Non-pigmented ciliary epithelial cell (primary cell): Measurements from ENCODE around the gene CTNNA2.

Experiments
- DNase-seq: peaks from one replicate; pipeline ENCODE4 v3.0.0-alpha.2; 2010; ENCODE audit warnings: low read depth

The CTNNA2 gene

GRCh38 chr2:80330527-80331450 is 817.9 kb downstream of the CTNNA2 start:
- no peak for DNase-seq

GRCh38 chr2:80333886-80334285 is 821.0 kb downstream of the CTNNA2 start:
- DNase-seq = no peak

- DNase-seq = no peak
Measured at GRCh38 chr2:80335411-80335810, 822.6 kb downstream of the CTNNA2 start.

DNA sequence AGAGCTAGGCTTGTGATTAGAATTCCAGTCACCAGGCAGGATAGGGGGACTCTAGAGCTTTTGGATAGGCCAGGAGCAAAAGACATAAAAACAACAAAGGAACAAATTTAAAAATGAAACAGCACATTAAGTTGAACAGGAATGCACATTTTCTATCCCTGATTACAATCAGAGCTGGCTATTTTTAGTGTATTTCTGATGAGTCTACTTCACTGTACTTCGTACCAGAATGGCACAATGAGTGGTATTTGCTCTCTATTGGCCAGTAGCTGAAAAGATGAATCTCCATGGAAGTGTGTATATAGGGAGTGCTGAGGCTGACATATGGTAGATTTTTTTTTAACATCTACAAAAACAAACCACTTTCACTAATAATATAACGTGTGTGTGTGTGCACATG is 825.9 kb downstream of the CTNNA2 start:
- DNase-seq = no peak

- DNase-seq = no peak
Measured at GRCh38 chr2:80340022-80340421, 827.2 kb downstream of the CTNNA2 start.

GRCh38 chr2:80348078-80348477 is 835.2 kb downstream of the CTNNA2 start:
- no peak for DNase-seq

DNA sequence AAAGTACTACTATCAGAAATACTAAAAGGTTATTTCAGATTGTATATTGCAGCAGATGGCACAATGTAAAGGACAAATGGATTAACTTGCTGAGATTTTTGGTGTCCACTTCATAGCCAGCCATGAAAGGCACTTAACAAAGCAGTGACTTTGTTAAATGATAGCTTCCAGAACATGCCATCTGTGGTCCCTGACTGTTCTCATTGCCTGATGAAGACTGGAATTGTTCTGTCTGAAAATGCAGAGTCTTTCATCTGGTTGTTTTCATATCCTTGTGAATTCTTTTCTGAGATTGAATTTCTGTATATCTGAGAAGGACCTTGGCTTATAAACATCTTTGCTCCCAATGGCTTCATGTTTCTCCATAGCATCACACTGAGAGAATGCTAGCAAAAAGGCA is 836.1 kb downstream of the CTNNA2 start:
- no peak for DNase-seq

DNA sequence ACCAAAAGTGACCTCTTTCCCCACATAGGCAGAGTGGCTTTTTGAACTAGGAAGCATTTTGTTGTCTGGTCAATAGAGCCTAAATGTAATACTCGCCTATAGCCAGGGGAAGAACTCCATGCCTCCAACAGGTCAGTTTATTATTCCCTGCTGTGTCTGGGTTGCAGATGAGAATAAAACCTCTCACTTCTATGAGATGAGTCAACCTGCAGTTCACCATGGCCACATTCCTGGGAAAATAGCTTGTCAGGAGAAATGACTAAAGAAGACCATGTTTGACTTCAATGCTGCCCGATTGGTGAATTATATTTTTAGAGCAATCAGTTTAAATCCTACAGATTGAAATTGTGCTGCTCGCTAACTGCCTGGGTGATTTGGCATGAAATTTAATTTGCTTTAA is 838.4 kb downstream of the CTNNA2 start:
- DNase-seq = no peak

DNA sequence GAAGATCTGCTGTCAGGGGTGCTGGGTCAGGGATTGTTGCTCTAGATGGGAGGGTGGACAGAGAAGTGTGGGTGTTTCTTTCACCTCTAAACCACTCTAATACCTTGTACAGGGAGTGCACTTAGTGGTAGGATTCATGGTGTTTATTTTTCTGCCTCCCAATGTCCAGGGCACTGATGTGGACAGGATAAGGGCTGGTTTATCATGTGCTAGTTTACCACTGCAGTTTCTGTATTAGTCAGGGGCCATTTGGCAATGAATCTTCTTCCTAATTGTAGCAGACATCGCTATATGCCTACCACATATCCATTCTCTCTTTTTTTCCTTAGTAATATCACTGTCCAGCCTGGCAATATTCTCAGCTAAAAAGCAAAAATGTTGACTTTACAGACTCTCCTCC is 842.0 kb downstream of the CTNNA2 start:
- no peak for DNase-seq

DNA sequence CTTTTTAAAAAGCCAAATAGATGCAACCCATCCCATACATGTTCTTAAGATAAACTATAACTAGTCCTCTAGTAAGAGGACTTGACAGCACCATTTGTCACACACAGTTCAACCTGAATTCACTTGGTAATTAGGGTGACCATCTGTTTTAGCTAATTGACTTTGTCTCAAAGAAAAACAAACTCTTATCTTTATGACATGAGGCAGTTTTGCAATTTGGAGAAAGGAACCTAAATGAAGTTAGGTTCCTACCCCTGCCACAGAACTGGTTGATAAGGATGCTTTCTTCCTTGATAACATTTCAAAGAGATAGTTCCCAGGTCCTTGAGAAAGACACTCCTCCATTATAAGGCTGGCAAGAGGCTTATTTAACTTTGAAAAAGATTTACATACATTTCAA is 849.1 kb downstream of the CTNNA2 start:
- DNase-seq = no peak

DNA sequence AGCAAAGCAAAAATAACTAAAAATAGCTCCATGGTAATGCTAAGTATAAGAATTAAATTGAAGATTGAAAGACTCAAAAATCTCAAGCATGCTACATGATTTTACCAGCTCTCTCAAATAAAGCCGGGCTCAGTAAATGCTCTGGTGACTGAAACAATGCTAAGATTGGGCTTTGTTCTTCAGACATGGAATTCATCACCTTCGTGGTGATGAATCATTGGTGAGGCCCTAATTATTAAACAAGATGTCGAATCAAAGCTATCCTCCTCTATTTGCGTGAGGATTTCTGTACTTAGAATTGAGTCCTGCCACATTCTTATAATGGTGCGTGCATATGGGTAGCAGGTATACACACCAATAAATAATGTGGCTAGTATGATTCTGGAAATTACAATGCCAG is 850.5 kb downstream of the CTNNA2 start:
- no peak for DNase-seq

- no peak for DNase-seq
Measured at GRCh38 chr2:80363791-80364349, 851.0 kb downstream of the CTNNA2 start.

GRCh38 chr2:80364524-80365212 is 851.8 kb downstream of the CTNNA2 start:
- DNase-seq = no peak

- DNase-seq = no peak
Measured at GRCh38 chr2:80365762-80366161, 852.9 kb downstream of the CTNNA2 start.

GRCh38 chr2:80370375-80371009 is 857.6 kb downstream of the CTNNA2 start:
- DNase-seq = no peak

DNA sequence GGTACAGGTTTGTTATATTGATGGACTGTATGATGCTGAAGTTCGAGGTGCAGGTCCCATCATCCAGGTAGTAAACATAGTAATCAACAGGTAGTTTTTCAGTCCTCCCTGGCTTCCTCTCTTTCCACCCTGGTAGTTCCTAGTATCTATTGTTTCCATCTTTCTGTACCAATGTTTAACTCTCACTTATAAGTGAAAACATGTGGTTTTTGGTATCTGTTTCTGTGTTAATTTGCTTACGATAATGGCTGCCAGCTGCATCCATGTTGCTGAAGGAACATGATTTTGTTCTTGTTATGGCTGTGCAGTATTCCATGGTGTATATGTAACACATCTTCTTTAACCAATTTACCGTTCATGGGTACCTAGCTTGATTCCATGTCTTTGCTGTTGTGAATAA is 861.3 kb downstream of the CTNNA2 start:
- DNase-seq = no peak

DNA sequence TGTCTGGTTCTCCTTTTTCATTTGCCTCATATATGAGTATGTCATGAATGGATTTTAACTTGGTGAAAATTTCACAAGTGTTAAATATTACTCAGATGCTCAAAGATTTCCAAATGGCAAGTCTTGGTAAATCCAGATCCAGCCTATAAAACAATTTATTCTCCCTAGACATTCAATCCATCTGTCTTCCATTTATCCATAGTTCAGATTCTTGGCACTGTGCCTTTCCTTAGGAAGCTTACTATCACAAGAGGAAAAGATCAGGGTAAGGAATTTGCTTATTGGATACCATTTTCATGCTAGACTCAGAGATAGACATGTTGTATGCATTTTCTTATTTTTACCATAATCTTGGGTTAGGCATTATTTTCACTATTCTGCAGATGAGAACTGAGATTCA is 864.2 kb downstream of the CTNNA2 start:
- DNase-seq = no peak

GRCh38 chr2:80380736-80381135 is 867.9 kb downstream of the CTNNA2 start:
- DNase-seq = no peak

DNA sequence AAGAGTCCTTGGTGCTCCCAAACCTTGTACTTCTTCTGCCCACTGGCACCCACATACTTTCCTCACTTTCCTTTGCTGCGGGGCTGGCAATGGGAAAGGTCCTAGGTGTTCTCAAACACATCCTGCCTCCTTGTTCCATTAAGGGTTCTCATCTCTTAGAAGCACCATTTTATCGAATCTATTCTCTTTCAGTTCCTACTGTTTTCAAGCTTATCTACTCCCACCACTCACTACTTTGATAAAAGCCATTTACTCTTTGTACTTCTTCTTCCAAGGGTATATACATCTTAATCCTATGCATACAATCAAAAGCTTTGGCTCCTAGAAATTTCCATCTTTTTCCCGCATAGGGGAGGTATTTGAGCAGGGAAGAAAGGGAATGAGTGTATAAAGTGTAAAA is 868.8 kb downstream of the CTNNA2 start:
- DNase-seq = no peak

- DNase-seq = no peak
Measured at GRCh38 chr2:80392441-80392840, 879.6 kb downstream of the CTNNA2 start.

DNA sequence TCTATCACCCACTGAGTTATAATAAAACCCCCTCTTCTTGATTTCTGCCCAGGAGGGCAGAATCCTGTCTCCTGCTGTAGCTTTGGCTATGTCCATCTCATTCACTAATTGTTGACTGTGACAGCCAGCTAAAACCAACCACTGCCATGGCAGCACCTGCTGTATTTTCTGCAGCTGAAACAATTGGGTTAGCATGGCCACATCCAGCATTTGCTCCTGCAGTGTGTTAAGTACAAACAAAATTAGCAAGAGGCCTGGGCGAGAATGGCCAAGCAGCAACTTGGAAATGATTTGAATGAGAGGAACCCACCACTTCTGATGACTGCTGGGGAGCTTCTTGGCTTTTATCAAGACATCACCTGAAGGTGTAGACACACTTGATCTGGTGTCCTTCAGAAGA is 881.1 kb downstream of the CTNNA2 start:
- no peak for DNase-seq

DNA sequence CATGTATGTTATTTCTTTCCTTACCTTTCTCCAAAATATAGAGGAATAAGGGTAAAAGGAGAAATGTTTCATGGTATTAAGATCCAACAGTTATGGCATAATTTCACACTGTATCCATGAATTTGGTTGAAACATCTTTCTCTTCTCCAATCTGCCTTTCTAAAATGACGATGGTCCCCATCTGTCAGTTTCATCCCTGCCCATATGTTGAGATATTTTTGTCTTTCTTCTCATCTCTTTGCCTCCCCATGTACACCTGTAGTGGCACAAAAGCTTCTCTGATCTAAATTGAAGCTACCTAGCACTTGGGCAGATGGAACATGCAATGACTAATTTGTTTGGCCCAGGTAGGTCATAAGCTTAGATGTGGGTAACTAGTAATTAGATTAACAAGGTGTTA is 882.4 kb downstream of the CTNNA2 start:
- no peak for DNase-seq

- no peak for DNase-seq
Measured at GRCh38 chr2:80396276-80396675, 883.4 kb downstream of the CTNNA2 start.
